HG02884 (cell line): ENCODE results near the gene ATXN7L2.

Source experiments
- ATAC-seq: cut with Tn5 transposase; IDR thresholded peaks from one replicate; pipeline ENCODE4 v1.9.1; 2021; ENCODE audit warnings: mild to moderate bottlenecking, moderate library complexity; ENCODE audit not compliant: unreplicated experiment

The ATXN7L2 gene

DNA sequence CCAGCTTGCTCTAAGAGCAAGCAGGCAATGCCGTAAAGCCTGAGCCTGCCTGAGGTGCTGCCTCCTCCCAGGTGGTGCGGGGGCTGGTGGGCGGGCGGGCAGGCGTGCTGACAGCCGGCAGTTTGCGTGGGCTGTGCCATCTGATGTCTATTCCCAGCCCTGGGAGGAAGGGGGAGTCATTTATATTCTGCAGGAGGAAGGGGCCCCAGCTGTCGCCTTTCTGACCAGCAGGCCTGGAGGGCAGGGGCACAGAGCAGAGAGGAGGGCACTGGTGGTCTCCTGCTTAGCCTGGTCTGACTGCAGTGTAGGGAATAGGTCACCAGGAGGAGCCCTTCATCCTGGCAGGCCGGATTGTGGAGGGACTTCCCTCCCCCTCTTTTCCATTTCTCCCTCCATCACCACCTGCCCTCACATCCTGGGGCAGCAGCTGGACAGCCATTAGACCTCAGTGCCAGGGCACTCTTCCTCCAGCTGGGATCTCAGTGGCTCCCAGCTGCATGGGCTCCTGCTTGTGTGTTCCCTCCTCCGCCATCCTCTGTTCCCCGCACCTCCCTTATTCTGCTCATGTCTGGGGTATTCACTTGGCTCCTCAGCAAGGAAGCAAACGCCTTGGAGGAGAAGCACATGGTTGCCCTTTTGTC lies 14.6 kb downstream of the ATXN7L2 start:
- no peak for ATAC-seq

DNA sequence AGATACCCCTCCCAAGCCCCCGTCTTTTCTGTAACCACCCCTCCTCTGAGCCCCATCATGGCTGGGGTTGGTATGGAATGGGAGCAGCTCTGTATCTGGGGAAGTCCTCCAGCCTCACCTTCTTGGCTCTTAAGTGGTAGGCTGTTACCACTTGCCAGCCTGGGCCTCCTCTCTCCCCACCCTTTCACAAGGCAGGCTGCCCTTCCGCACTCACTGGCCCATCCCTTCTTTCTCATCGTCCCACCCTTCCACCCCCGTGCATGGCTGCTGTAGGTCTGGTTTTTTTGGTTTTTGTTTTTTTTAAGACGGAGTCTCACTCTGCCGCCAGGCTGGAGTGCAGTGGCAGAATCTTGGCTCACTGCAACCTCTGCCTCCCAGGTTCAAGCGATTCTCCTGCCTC lies 15.4 kb downstream of the ATXN7L2 start:
- no peak for ATAC-seq

DNA sequence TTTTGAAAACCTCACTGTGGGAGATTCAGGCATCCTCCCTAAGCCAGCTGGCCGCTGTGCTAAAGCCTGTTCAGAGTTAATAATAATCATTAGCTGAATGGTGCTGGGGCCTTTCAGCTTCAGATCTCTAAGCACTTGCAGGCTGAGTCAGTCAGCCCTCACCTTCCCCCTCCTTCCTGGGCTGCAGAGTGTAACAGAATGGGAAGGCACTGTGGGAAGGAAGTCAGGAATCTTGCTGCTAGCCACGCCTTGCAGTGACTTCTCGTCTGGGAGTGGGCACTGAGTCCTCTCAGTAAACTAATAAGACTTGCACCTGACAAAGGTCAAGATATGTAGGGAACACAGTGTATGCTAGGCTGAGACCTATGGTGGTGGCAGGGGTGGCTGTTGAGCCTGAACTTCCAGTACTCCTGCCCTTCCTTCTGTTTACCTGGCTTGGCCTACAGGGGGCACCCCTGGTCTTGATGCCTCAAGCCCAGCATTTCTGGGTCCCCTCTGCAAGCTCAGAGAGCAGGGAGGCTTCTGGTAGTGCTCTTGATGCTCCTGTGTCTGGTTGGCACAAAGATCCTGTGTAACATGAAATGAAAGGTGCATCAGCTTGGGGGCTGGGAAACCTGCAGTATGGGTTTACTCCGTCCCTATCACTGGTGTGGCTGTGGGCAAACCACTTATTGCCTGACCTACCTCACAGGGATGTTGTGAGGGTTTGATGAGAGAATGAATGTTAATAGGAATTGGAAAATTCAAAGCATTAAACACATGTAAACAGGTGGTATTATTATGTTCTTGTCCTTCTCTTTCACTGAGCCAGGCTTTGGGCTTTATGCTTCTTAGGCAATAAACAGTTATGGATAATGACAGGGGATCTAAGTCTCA lies 16.2 kb downstream of the ATXN7L2 start:
- ATAC-seq: no peak

DNA sequence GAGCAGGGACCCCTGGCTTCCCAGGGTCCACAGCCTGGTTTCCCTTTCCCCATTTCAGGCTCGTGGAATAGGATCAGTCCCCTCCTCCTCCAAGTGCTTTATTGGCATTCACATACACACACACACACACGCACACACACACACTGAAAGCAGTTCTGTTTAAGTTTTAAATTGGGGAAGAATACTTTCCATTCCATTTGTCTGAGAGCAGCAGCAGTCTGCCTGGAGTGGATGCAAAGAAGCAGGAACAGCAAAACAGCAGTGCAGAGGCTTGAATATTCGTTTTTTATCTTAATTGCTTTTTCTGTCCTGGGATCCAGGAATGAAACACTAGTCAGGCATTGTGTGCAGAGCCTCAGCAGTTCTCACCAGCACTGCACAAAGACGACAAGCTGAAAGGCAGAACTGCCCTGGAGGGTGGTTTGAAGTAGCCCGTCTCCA lies 17.3 kb downstream of the ATXN7L2 start:
- ATAC-seq: no peak

DNA sequence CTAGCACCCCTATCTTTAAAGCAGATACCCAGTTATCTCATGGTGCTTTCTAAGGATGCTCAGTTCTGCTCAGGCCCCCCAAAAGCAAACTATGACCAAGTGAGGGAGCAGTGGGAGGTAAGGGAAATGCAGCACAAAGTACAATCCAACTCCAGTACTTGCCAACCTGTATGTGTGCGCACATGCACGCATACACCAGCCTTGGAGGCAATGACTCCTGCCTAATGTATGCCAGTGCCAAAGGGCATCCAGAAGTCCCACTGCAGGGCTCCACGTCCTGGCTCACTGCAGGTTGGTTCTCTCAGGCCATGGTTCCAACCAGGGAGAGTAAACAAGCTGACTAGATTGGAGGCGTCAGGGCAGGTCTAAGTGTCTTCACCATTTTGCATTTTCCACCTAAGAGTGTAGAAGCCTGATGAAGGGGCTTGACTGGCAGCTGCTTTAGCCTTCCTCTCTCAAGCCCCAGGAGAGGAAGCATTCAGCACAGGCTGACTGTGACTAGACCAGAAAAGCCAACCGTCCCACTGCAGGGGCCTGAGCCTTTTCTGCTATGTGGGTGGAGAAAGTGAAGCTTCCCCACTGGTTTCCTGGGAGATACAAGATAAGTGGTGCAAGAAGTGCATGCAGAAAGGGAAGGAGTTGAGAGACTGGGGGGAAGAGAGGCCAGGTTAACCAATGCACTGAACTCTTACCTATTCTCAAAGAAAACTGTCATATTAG lies 18.1 kb downstream of the ATXN7L2 start:
- ATAC-seq: no peak

DNA sequence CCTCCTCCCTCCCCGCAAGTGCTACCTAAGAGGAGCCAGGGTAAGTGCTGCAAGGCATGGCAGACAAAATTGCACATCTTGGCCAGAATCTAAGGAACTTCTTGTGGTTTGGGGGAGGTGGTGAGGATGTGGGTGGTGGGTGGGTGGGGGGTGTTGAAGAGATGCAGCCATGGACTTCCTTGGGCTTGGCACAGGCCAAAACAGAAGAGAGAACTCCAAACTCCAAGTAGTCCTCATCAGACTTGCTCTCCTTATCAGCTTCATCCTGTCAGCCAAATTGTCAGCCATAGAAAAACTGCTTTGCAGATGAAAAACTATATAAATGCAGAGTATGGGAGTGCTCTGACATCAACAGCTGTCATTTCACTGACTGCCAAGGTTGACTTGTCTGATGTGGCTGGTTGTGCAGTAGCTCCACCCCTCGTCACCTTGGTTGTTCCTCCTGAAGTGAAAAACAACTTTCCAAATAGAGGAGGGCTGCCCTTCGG lies 18.7 kb downstream of the ATXN7L2 start:
- ATAC-seq: no peak

DNA sequence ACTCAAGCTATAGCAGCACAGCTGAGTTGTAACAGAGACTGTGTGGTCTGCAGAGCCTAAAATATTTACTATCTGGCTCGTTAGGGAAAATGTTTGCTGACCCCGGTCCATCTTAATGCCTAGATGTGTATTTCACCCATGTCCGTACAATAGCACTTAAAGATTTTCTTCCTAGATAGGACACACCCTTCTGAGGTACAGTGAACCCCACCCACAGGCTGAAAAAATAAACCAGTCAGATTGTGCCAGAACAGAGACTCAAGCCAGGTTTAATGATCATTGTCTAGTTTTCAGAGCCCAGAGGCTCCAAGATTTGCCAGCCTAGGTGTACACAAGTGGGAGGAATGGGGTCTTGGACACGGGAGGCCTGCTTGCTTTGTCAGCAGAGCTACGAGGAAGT lies 20.2 kb downstream of the ATXN7L2 start:
- no peak for ATAC-seq

DNA sequence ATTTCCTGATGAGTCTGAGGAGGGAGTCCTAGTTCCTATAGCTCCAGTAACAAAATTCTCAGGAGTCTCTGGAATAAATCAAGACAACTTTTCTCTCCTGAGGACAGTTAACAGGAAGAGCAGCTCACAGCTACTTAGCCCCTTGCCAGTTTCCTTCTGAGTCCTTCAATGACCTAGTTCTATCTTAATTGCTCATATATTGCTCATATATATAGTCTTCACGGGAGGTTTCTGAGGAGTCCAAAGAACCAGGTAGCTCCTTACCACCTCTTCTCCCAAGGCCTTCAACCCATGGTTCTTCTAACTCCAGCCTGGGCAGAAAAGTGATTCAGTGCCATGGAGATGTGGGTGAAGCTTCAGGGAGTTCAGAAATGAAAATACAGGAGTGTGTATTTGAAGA lies 21.3 kb downstream of the ATXN7L2 start:
- no peak for ATAC-seq

DNA sequence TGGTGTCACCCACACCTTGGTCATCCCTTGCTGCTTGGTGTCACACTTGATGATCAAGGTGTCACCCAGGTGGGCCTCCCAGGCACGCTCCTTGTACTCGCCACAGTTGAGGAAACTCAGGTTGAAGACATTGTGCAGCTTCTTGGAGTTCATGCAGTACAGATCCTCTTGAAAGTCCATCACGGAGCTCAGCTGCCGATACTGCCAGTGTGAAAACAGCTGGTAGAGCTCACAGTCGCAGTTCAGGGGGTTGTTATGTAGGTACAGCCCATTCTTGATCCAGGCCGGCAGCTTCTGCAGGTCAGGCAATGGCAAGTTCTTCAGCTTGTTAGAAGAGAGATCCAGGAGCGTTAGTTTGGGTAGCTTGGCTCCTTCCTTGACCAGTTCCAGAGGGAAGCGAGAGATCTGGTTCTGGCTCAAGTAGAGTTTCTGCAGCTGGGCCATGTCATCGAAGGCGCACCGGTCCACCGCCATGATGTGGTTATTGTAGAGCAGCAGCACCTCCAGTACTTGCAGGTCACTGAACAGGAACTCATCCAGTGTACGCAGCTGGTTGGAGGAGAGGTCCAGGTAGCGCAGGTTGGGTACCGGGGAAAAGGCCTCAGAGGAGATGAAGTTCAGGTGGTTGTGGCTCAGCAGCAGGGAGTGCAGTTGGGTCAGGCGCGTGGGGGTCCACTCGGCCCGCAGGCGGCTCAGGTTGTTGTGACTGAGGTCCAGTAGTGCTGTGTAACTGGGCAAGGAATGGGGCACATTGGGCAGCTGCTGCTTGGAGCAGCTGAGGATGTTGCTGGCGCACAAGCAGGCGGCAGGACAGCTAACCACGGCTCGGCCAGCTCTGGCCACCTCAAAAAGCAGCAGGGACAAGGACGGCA lies 24.5 kb downstream of the ATXN7L2 start:
- ATAC-seq: no peak

DNA sequence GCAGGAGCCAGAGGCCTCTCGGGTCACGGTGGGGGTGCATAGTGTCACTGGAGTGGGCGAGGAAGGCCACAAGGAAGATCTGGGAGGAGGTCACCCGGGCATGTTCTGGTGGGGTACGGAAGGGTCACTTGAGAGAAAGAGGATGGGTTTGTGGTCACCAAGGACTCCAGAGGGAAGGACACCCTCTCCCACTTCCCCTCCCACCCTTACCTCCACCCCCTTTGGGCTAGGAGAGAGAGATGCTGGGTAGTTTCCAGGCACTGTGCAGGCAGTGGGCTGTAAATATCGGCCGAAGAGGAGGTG lies 25.1 kb downstream of the ATXN7L2 start:
- ATAC-seq: no peak

DNA sequence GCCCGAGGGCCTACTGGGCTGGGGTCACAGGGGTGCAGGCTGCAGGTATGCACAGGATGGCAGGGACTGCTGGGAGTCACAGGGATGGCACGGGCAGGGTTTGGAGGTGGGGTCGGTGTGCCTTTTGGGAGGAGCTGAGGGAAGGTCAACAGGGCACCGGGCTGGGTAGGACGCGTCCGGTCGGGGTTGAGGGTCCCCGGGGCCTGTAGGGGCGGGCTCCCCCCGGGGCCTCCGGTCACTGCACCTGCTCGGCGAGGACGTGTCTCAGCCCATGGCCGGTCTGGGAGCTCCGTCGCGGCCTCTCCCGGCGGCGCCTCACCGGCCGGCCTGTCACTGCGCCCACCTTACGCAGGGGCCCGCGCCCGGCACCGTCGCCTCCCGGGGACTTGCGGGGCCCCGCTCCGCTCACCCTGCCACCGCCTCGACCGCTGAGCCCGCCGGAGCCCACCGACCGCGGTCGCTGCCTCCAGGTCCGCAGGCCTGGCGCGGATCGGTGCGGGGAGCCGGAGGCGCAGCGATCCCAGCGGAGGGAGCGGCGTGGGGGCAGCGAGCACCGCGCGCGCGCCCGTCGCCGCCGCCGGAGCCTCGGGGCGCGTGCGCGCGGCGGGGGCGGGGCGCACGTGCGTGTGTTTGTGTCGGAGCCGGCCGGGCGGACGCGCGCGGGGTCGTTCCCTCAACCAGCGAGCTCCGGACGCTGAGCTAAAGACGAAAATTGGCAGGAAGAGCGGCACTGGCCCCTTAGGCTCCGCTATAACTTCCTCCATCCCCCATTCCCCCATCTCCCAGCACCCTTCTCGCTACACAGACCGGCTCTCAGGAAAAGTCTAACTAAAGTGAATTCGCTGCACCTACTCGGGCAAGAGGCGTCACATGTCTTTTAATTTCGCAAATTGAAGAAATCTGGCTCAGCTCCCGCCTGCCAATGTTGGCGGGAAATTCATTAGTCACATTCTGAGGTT lies 25.8 kb downstream of the ATXN7L2 start, which contains the start of gene AMIGO1:
Gene AMIGO1 (minus strand): TSS at position 552 of the 959 bp plus-strand sequence. CDS start 815 bp downstream, outside the sequence.
- no peak for ATAC-seq

DNA sequence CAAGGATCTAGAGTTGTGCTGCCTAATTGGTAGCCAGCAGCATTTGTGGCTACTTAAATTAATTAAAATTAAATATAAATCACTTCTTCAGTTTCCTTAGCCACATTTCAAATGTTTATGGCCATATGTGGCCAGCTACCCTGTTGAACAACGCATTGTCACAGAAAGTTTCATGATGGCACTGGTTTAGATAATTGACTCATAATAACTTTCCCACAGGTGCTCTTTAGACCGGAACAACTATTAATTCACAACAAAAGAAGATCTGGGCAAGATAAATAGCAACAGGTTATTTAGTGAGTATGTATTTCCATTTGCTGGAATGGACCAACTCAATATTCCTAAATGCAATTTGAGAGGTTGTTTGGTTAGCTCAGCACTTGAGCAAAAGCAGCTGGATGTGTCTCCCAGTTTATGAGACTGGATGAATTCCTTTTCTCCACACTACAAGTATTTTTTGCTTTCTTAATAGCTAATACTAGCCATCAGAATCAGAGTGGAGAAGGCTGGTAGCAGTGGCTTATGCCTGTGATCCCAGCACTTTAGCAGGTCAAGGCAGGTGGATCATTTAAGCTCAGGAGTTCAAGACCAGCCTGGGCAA lies 29.5 kb downstream of the ATXN7L2 start:
- no peak for ATAC-seq

DNA sequence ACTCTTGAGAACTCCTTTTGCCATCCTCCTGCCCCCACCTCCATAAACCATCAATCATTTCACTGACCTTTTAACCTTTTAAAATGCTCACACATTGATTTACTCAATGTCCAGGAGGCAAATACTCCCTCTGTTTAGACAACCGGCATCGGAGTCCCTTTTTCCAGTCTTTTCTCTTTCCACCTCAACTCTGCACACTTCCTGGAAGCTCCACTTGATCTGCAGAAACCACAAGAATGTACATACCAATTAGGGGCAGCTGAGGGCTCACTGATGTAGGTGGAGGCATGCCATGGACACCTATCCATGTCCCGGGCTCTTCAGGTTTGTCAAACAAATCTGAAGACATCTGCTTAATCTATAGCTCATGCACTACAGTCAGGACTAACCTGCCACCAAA lies 31.1 kb downstream of the ATXN7L2 start:
- no peak for ATAC-seq

DNA sequence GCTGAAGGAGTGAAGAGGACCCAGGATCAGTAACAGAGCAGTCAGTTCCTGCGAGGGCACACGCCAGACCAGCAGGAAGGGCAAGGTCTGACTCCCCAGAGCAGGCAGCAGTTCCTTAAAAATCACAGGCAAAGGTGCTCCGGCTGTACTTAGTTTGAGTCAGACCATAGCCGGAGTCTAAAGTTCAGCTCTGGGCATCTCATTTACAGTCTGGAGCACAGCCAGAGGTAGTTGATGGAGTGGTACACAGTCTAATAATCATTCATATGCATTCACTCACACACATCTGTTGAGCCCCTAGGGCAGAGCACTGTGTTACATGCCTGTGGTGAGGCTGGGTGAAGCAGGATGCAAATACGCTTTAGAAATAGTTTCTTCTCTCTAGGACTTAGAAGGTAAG lies 33.2 kb downstream of the ATXN7L2 start:
- no peak for ATAC-seq

DNA sequence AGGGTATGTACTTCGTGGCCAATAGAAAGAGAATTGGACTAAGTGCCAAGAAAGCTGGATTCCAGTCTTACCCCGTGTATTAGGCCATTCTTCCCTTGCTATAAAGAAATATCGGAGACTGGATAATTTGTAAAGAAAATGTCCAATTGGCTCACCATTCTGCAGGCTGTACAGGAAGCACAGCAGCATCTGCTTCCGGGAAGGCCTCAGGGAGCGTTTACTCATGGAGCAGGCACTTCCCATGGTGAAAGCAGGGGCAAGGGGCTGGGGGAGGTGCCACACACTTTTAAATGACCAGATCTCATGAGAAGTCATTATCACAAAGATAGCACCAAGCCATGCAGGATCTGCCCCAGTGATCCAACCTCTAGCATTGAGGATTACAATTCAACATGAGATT lies 33.6 kb downstream of the ATXN7L2 start:
- no peak for ATAC-seq

DNA sequence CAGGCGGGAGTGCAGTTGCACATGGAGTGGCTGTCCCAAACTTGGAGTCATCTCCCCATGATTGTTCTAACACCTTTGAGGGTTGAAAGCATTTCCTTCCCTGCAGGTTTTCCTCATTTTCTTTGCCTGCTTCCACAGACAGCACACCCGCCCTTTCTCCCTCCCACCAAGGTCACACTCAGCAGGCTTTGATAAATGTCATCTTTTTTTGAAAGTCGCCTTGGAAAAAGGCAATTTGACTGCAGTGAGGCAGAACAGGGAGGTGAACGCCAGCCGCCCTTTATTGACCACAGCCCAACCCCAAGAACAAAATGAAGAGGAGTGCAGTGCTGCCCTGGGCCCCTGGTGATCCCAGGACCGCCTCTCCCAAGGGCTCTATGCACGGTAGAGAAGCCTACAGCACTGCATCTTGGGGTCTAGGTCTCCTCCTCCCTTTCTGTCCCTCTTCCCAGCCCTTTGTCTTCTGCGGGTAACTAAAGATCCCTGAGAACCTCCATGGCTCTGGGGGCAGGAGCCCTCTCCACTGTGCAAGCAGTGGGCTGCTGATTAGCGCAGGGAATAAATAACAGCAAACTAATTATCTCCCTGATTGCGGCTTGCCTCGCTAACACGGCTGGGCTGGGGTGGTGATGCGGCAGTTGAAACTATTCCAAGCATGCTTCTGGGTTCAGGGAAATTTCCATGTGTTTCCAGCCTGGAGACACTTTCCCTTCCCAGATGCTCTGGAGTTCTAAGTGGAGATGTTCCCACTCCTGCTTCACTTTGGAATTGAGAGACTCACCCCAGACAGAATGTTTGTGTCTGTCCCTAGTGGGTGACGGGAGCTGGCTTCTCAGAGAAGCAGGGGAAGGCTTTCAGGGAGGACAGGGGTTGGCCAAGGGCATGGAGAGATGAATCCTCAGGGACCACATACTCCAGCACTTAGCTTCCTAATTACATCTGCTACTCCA lies 37.6 kb downstream of the ATXN7L2 start:
- ATAC-seq: no peak

DNA sequence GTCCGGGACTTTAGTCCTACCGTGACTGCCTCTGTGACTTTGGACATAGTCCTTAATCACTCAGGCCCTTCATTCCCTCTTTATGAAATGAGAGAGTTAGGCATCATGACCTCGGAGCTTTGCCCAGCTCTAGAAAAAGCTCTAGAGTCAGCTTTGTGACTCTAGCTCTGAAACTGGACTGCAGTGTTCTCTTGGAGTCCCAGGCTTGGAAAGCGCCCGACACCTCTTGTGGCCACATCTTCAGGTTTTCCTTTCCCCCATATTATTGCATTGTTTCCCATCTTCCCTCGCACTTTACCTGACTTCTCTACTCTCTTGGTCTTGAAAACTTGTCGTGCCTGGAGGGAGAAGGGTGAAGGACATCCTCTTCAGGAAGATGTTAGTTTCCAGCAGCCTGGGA lies 38.3 kb downstream of the ATXN7L2 start:
- ATAC-seq: no peak

DNA sequence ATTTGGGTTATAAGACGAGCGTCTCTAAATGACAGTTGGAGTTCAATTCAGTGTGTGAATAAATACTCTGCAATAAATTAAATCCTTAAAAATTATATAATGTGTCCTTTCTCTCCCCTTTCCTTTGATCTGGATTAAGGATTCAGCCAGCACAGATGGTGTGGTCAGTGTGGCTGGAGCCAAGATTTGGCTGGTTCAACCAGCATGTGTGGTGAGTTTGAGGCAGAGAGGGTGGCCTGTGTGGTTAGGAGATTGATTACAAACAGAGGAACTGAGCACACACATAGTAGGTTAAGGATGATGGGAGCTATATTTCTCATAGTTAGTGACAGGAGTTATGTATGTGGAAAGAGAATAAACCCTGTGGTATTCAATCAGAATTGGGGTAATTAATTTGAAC lies 40.0 kb downstream of the ATXN7L2 start:
- no peak for ATAC-seq
